A375 (cell line): ENCODE results near the gene PMEL. TPM values are rescaled to one million over a fixed set of nuclear protein-coding genes. Genes with fewer than 3 reads are reported as not detected.

Experiments
- total RNA-seq: library from RNA; depleted of rRNA; stranded (reverse); fragments of >200 nt; shearing (Covaris generic); gene quantifications from 2 replicates; pipeline ENCODE4 v1.2.3, GENCODE V29; 2014; rRNA removed

Gene PMEL
- total RNA-seq: 1.0 and 1.5 TPM in 2 replicates

GRCh38 chr12:55965941-55966407, at the start of gene PMEL:
TSS of gene PMEL (minus strand) at chr12:55966042. CDS start at chr12:55966011, 31 bp downstream.

GRCh38 chr12:55996715-55997534, 31.1 kb upstream of the PMEL start, which contains the start of gene SUOX:
TSS of gene SUOX (plus strand) at chr12:55997276. CDS start at chr12:56002222, 4,946 bp downstream.

GRCh38 chr12:55973599-55974307, 7.9 kb upstream of the PMEL start, which contains the start of gene RAB5B:
TSS of gene RAB5B (plus strand) at chr12:55974078. CDS start at chr12:55986961, 12,883 bp downstream.

GRCh38 chr12:55966408-55967281, 803 bp upstream of the PMEL start, which contains the start of gene CDK2:
TSS of gene CDK2 (plus strand) at chr12:55966830. CDS start at chr12:55967009, 179 bp downstream.

GRCh38 chr12:55930771-55931316, 35.0 kb downstream of the PMEL start, which contains the start of gene DGKA:
TSS of gene DGKA (plus strand) at chr12:55931162. CDS start at chr12:55936504, 5,342 bp downstream.

GRCh38 chr12:55927588-55928502, 38.0 kb downstream of the PMEL start, which contains the start of gene PYM1:
TSS of gene PYM1 (minus strand) at chr12:55927894. CDS start at chr12:55927761, 133 bp downstream.

Other genes starting within 250 kb of the PMEL start
- 218 and 226 TPM in 2 replicates for gene BLOC1S1, start 250.0 kb downstream of the PMEL start, total RNA-seq
- 11.8 and 14.3 TPM in 2 replicates for gene RDH5, start 245.6 kb downstream of the PMEL start, total RNA-seq
- gene CD63, start 237.0 kb downstream of the PMEL start, total RNA-seq: 883 and 969 TPM in 2 replicates
- 13.4 and 17.0 TPM in 2 replicates for gene GDF11, start 222.9 kb downstream of the PMEL start, total RNA-seq
- gene SARNP, start 148.3 kb downstream of the PMEL start, total RNA-seq: 155 and 176 TPM in 2 replicates
- 19.9 and 24.5 TPM in 2 replicates for gene ORMDL2, start 148.0 kb downstream of the PMEL start, total RNA-seq
- 47.0 and 47.4 TPM in 2 replicates for gene DNAJC14, start 136.5 kb downstream of the PMEL start, total RNA-seq
- 2.0 and 3.9 TPM in 2 replicates for gene MMP19, start 123.1 kb downstream of the PMEL start, total RNA-seq
- gene PYM1, start 38.1 kb downstream of the PMEL start, total RNA-seq: 42.0 and 55.8 TPM in 2 replicates
- 29.5 and 33.4 TPM in 2 replicates for gene DGKA, start 34.9 kb downstream of the PMEL start, total RNA-seq
- 98.9 and 102 TPM in 2 replicates for gene CDK2, start 788 bp upstream of the PMEL start, total RNA-seq
- gene RAB5B, start 8.0 kb upstream of the PMEL start, total RNA-seq: 27.6 and 29.7 TPM in 2 replicates
- gene SUOX, start 31.2 kb upstream of the PMEL start, total RNA-seq: 12.9 and 14.9 TPM in 2 replicates
- 1.7 and 1.8 TPM in 2 replicates for gene IKZF4, start 55.0 kb upstream of the PMEL start, total RNA-seq
- gene RPS26, start 75.9 kb upstream of the PMEL start, total RNA-seq: 184 and 199 TPM in 2 replicates
- gene ERBB3, start 114.1 kb upstream of the PMEL start, total RNA-seq: 156 and 173 TPM in 2 replicates
- 478 and 571 TPM in 2 replicates for gene PA2G4, start 138.5 kb upstream of the PMEL start, total RNA-seq
- 7,110 and 8,345 TPM in 2 replicates for gene RPL41, start 150.6 kb upstream of the PMEL start, total RNA-seq
- 6.1 and 7.4 TPM in 2 replicates for gene ZC3H10, start 152.2 kb upstream of the PMEL start, total RNA-seq
- 122 and 134 TPM in 2 replicates for gene ESYT1, start 162.2 kb upstream of the PMEL start, total RNA-seq
- gene MYL6B, start 186.5 kb upstream of the PMEL start, total RNA-seq: 192 and 196 TPM in 2 replicates
- 1,070 and 1,254 TPM in 2 replicates for gene MYL6, start 192.3 kb upstream of the PMEL start, total RNA-seq
- 44.2 and 50.5 TPM in 2 replicates for gene SMARCC2, start 223.4 kb upstream of the PMEL start, total RNA-seq